ENCODE results near the gene PBOV1.
"Not testable (repeated sequence)": the region's sequence is repeated elsewhere in the genome, so short reads cannot be mapped to it uniquely, and the experiment has no call there.

The PBOV1 gene

GRCh38 chr6:138219398-138219797 is 1.1 kb upstream of the PBOV1 start:
- Histone ChIP-seq H4K20me1 (ENCODE audit: insufficient read depth) (no peaks in the 10 kb centered on the region), H3K79me2 (ENCODE audit: insufficient read depth, low read depth) (no peaks in the 10 kb centered on the region), H3K4me3 (IDR thresholded peaks at IDR 0.05; ENCODE audit: insufficient read depth, low read depth, low read length) (no peak overlapping the region), H3K36me3 (ENCODE audit: insufficient read depth) (no peaks in the 10 kb centered on the region), H3K9ac (no peak overlapping the region), H3K27me3 (ENCODE audit: insufficient read depth, low read depth) (no peaks in the 10 kb centered on the region), H2AFZ (ENCODE audit: low read depth) (no peak overlapping the region), H3K4me1 (ENCODE audit: low read depth, poor library complexity, severe bottlenecking) (no peaks in the 10 kb centered on the region), H3K27ac (no peak overlapping the region), H3K4me2 (no peak overlapping the region)
- no peak for TF ChIP-seq CTCF (conservative IDR thresholded peaks at IDR 0.05; ENCODE audit: low read depth, low read length)

GRCh38 chr6:138215093-138215782 is 3.1 kb downstream of the PBOV1 start:
- no peaks in the 10 kb centered on the region for H3K4me1 ChIP-seq (ENCODE audit: low read depth, poor library complexity, severe bottlenecking)
- TF ChIP-seq CTCF (conservative IDR thresholded peaks at IDR 0.05; ENCODE audit: low read depth, low read length) = no peak

GRCh38 chr6:138212530-138212929 is 5.8 kb downstream of the PBOV1 start:
- not testable (repeated sequence) for H3K9ac ChIP-seq; H4K20me1 ChIP-seq (ENCODE audit: insufficient read depth); H3K4me2 ChIP-seq; H3K4me1 ChIP-seq (ENCODE audit: low read depth, poor library complexity, severe bottlenecking); H3K27ac ChIP-seq; H3K27me3 ChIP-seq (ENCODE audit: insufficient read depth, low read depth); H3K36me3 ChIP-seq (ENCODE audit: insufficient read depth); H3K79me2 ChIP-seq (ENCODE audit: insufficient read depth, low read depth); H3K4me3 ChIP-seq (IDR thresholded peaks at IDR 0.05; ENCODE audit: insufficient read depth, low read depth, low read length); H2AFZ ChIP-seq (ENCODE audit: low read depth)

More at GRCh38 chr6:138215093-138215782, 3.1 kb downstream of the PBOV1 start:
- Histone ChIP-seq H3K4me2 (no peak overlapping the region), H4K20me1 (ENCODE audit: insufficient read depth) (no peaks in the 10 kb centered on the region), H3K9ac (no peak overlapping the region), H3K27me3 (ENCODE audit: insufficient read depth, low read depth) (no peaks in the 10 kb centered on the region), H2AFZ (ENCODE audit: low read depth) (no peak overlapping the region), H3K27ac (no peak overlapping the region), H3K79me2 (ENCODE audit: insufficient read depth, low read depth) (no peaks in the 10 kb centered on the region), H3K4me3 (IDR thresholded peaks at IDR 0.05; ENCODE audit: insufficient read depth, low read depth, low read length) (no peak overlapping the region), H3K36me3 (ENCODE audit: insufficient read depth) (no peaks in the 10 kb centered on the region)

GRCh38 chr6:138211601-138212000 is 6.7 kb downstream of the PBOV1 start:
- Histone ChIP-seq H2AFZ (ENCODE audit: low read depth) (no peak overlapping the region), H3K9ac (no peak overlapping the region), H3K36me3 (ENCODE audit: insufficient read depth) (no peaks in the 10 kb centered on the region), H3K79me2 (ENCODE audit: insufficient read depth, low read depth) (no peaks in the 10 kb centered on the region), H3K4me1 (ENCODE audit: low read depth, poor library complexity, severe bottlenecking) (no peaks in the 10 kb centered on the region), H4K20me1 (ENCODE audit: insufficient read depth) (no peaks in the 10 kb centered on the region), H3K27me3 (ENCODE audit: insufficient read depth, low read depth) (no peaks in the 10 kb centered on the region), H3K27ac (no peak overlapping the region), H3K4me3 (IDR thresholded peaks at IDR 0.05; ENCODE audit: insufficient read depth, low read depth, low read length) (no peak overlapping the region), H3K4me2 (no peak overlapping the region)
- no peak for TF ChIP-seq CTCF (conservative IDR thresholded peaks at IDR 0.05; ENCODE audit: low read depth, low read length)

- Histone ChIP-seq H3K36me3 (ENCODE audit: insufficient read depth) (no peaks in the 10 kb centered on the region), H3K79me2 (ENCODE audit: insufficient read depth, low read depth) (no peaks in the 10 kb centered on the region), H3K27me3 (ENCODE audit: insufficient read depth, low read depth) (no peaks in the 10 kb centered on the region), H3K4me2 (no peak overlapping the region), H4K20me1 (ENCODE audit: insufficient read depth) (no peaks in the 10 kb centered on the region), H3K9ac (no peak overlapping the region), H3K4me1 (ENCODE audit: low read depth, poor library complexity, severe bottlenecking) (no peaks in the 10 kb centered on the region), H3K27ac (no peak overlapping the region), H2AFZ (ENCODE audit: low read depth) (no peak overlapping the region), H3K4me3 (IDR thresholded peaks at IDR 0.05; ENCODE audit: insufficient read depth, low read depth, low read length) (no peak overlapping the region)
- TF ChIP-seq CTCF (conservative IDR thresholded peaks at IDR 0.05; ENCODE audit: low read depth, low read length) = no peak
Measured at GRCh38 chr6:138211048-138211581, 7.2 kb downstream of the PBOV1 start.

All from KMS-11 (cell line).